GM18520 (cell line): ENCODE measurements around the gene MGMT.

ENCODE experiments used
- ATAC-seq: cut with Tn5 transposase; IDR thresholded peaks from one replicate; pipeline ENCODE4 v1.9.1; 2021; ENCODE audit not compliant: unreplicated experiment

The MGMT gene

GRCh38 chr10:129581827-129582411 is 114.9 kb downstream of the MGMT start:
- no peak for ATAC-seq

- no peak for ATAC-seq
Measured at GRCh38 chr10:129583831-129584230, 116.8 kb downstream of the MGMT start.

- no peak for ATAC-seq
Measured at GRCh38 chr10:129586898-129587443, 119.9 kb downstream of the MGMT start.

- ATAC-seq, result no peak
Measured at GRCh38 chr10:129589546-129589945, 122.5 kb downstream of the MGMT start.

GRCh38 chr10:129593953-129594352 is 126.9 kb downstream of the MGMT start:
- no peak for ATAC-seq

GRCh38 chr10:129594811-129595210 is 127.8 kb downstream of the MGMT start:
- no peak for ATAC-seq

GRCh38 chr10:129598413-129598812 is 131.4 kb downstream of the MGMT start:
- no peak for ATAC-seq

- no peak for ATAC-seq
Measured at GRCh38 chr10:129599160-129599559, 132.1 kb downstream of the MGMT start.

- no peak for ATAC-seq
Measured at GRCh38 chr10:129601737-129602136, 134.7 kb downstream of the MGMT start.

- no peak for ATAC-seq
Measured at GRCh38 chr10:129602938-129603535, 136.0 kb downstream of the MGMT start.

- no peak for ATAC-seq
Measured at GRCh38 chr10:129604333-129605032, 137.4 kb downstream of the MGMT start.

GRCh38 chr10:129605266-129605985 is 138.4 kb downstream of the MGMT start:
- peak; percentile 39 for ATAC-seq

GRCh38 chr10:129605986-129606518 is 139.0 kb downstream of the MGMT start:
- ATAC-seq, result peak; percentile 53

GRCh38 chr10:129607607-129608109 is 140.6 kb downstream of the MGMT start:
- ATAC-seq, result no peak

- ATAC-seq, result no peak
Measured at GRCh38 chr10:129608653-129609052, 141.6 kb downstream of the MGMT start.

GRCh38 chr10:129609551-129609950 is 142.5 kb downstream of the MGMT start:
- ATAC-seq, result no peak

- ATAC-seq, result no peak
Measured at GRCh38 chr10:129612481-129613109, 145.6 kb downstream of the MGMT start.

GRCh38 chr10:129613377-129613980 is 146.4 kb downstream of the MGMT start:
- no peak for ATAC-seq

- ATAC-seq, result no peak
Measured at GRCh38 chr10:129614341-129614740, 147.3 kb downstream of the MGMT start.

GRCh38 chr10:129615381-129615780 is 148.3 kb downstream of the MGMT start:
- ATAC-seq, result no peak
